SK-N-SH treated with all-trans-retinoic acid at 6 μM for 48 hours (cell line): ENCODE data around the gene VPS13D.

ENCODE experiments used
- CSRNP3 ChIP-seq: fragments of 250-450 bp; sonication (Bioruptor Pico); IDR thresholded peaks from 2 replicates; pipeline ENCODE4 v1.5.1; 2021; ENCODE audit warnings: mild to moderate bottlenecking, moderate library complexity
- ISL1 ChIP-seq: fragments of 250-450 bp; sonication (Bioruptor Pico); IDR thresholded peaks from 2 replicates; pipeline ENCODE4 v2.1.2; 2022; ENCODE audit warnings: mild to moderate bottlenecking, moderate library complexity
- PATZ1 ChIP-seq: fragments of 250-450 bp; sonication (Bioruptor Pico); IDR thresholded peaks from 2 replicates; pipeline ENCODE4 v1.8.0; 2020; ENCODE audit warnings: mild to moderate bottlenecking, moderate library complexity, borderline replicate concordance
- PPARA ChIP-seq: fragments of 250-450 bp; sonication (Bioruptor Pico); IDR thresholded peaks from 2 replicates; pipeline ENCODE4 v1.5.0; 2020; ENCODE audit warnings: mild to moderate bottlenecking, borderline replicate concordance
- TOX ChIP-seq: fragments of 250-450 bp; sonication (Bioruptor Pico); IDR thresholded peaks from 2 replicates; pipeline ENCODE4 v1.8.0; 2021; ENCODE audit warnings: mild to moderate bottlenecking, moderate library complexity, borderline replicate concordance

- TF ChIP-seq TOX (CRISPR knock-in tag) (no peak), PATZ1 (CRISPR knock-in tag) (no peak), ISL1 (CRISPR knock-in tag) (no peak), CSRNP3 (CRISPR knock-in tag) (no peak), PPARA (CRISPR knock-in tag) (no peak)
Measured at GRCh38 chr1:12529640-12530174, 299.9 kb downstream of the VPS13D start.
